GM12872 (cell line): ENCODE measurements around the gene KIF5A.

Experiments used
- TF ChIP-seq, protein P1 (sequence below): IDR thresholded peaks from 3 replicates; pipeline ENCODE4 v1.5.1; 2011; ENCODE audit warnings: low read depth, mild to moderate bottlenecking, low read length, moderate library complexity; ENCODE audit not compliant: insufficient read depth

KIF5A gene

DNA sequence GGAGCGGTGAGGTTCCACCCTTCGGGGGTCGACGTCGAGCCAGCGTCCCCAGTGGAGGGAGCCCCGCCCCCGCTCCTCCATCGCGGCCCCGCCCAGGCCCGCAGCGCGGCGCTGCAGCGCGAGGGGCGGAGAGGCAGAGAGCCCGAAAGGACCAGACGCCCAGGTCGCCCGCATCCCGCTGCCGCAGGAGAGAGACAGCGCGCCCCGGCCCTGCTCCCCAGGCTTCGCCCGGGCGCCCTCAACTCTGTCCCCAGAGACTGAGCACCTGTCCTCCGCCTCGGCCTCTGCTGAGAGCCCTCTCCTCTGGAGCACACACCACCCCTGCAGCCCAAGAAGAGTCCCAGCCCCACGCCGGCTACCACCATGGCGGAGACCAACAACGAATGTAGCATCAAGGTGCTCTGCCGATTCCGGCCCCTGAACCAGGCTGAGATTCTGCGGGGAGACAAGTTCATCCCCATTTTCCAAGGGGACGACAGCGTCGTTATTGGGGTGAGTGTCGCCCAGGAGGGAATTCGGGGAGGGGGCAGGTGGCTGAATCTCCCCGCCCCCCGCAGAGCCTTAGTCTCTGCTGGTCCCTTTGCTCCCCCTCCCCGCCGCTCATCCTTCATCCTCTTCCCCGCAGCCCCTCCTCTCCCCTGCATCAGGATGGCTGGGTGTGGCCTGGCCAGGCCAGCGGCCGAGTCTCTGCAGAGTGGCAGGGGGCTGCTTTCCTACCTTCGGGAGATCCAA lies at the start of gene KIF5A:
Gene KIF5A (plus strand): TSS at position 136 of the 732 bp plus-strand sequence. CDS start 228 bp downstream, at position 364.
- TF ChIP-seq, protein P1, sequence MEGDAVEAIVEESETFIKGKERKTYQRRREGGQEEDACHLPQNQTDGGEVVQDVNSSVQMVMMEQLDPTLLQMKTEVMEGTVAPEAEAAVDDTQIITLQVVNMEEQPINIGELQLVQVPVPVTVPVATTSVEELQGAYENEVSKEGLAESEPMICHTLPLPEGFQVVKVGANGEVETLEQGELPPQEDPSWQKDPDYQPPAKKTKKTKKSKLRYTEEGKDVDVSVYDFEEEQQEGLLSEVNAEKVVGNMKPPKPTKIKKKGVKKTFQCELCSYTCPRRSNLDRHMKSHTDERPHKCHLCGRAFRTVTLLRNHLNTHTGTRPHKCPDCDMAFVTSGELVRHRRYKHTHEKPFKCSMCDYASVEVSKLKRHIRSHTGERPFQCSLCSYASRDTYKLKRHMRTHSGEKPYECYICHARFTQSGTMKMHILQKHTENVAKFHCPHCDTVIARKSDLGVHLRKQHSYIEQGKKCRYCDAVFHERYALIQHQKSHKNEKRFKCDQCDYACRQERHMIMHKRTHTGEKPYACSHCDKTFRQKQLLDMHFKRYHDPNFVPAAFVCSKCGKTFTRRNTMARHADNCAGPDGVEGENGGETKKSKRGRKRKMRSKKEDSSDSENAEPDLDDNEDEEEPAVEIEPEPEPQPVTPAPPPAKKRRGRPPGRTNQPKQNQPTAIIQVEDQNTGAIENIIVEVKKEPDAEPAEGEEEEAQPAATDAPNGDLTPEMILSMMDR = 0 out of 3 replicates have a peak, but pooled peaks have one; percentile 3

DNA sequence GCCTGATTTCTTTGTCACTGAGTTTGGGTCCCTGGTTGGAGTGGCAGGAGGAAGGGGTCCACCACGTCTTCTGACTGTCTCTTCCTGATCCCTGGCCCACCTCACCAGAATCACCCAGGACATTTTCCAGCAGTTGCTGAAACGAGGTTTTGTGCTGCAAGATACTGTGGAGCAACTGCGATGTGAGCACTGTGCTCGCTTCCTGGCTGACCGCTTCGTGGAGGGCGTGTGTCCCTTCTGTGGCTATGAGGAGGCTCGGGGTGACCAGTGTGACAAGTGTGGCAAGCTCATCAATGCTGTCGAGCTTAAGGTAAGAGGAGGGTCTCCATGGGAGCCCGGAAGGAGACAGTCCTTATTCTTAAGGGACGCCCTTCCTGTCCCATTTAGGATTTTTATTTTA lies 49.6 kb upstream of the KIF5A start:
- TF ChIP-seq, protein P1 = no peak

- TF ChIP-seq, protein P1 = no peak
Observed at GRCh38 chr12:57511161-57511560, 38.7 kb upstream of the KIF5A start.

DNA sequence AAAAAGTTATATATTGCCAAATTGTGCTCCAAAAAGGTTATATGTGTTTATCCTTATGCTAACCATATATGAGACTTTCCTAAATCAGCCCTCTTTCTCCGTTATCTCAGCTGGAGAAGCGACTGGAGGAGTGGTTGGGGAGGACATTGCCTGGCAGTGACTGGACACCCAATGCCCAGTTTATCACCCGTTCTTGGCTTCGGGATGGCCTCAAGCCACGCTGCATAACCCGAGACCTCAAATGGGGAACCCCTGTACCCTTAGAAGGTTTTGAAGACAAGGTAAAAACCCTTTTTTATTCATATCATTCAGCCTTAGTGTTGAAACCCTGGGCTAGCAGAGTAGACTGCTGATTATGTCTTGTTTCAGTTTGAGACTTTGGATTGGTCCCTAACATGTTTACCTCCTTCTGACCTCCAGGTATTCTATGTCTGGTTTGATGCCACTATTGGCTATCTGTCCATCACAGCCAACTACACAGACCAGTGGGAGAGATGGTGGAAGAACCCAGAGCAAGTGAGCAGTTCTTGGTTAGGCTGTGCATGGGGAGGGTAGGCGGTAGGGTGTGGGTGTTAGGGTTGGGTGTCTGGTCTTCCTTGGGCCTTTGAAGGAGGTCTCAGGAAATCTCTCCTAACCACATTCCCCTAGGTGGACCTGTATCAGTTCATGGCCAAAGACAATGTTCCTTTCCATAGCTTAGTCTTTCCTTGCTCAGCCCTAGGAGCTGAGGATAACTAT lies 38.1 kb upstream of the KIF5A start:
- TF ChIP-seq, protein P1 = no peak

- TF ChIP-seq, protein P1 = no peak
Observed at GRCh38 chr12:57512665-57513064, 37.2 kb upstream of the KIF5A start.

DNA sequence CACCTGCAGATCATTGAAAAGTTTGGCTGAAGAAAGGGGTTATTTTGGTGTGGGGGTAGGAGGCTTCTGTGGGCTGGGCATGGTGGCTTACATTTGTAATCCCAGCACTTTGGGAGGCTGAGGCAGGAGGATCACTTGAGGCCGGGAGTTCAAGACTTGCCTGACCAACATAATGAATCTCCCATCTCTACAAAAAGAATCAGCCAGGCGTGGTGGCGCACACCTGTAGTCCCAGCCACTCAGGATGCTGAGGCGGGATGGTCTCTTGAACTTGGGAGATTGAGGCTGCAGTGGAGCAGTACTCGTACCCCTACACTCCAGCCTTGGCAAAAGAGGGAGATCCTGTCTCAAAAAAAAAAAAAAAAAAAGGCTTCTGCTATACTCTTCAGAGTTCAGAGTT lies 36.6 kb upstream of the KIF5A start:
- TF ChIP-seq, protein P1 = no peak

- TF ChIP-seq, protein P1 = no peak
Observed at GRCh38 chr12:57514720-57515407, 35.0 kb upstream of the KIF5A start.
